Activated CD4-positive, alpha-beta T cell treated with anti-CD3 and anti-CD28 coated beads, Interleukin-2, amount 50 U/mL, for 24 hours (primary cell): ENCODE measurements around the gene NLRC5.
"Not testable (repeated sequence)": the region's sequence is repeated elsewhere in the genome, so short reads cannot be mapped to it uniquely, and the experiment has no call there.

ENCODE experiments used
- DNase-seq, 2 donors: peaks; one replicate each; pipeline ENCODE4 v3.0.0-alpha.2; 2020; ENCODE audit warnings: low read depth in 1 of 2, low spot score in 1 of 2

Gene NLRC5

GRCh38 chr16:57044931-57045693 is 55.8 kb downstream of the NLRC5 start:
- no peak for DNase-seq

GRCh38 chr16:57045694-57046381 is 56.5 kb downstream of the NLRC5 start:
- DNase-seq, result no peak

- DNase-seq, result no peak
These were observed 58.7 kb downstream of the NLRC5 start for GRCh38 chr16:57048095-57048494.

GRCh38 chr16:57049678-57050077 is 60.3 kb downstream of the NLRC5 start:
- no peak for DNase-seq

GRCh38 chr16:57051696-57052228 is 62.4 kb downstream of the NLRC5 start:
- DNase-seq, result no peak

GRCh38 chr16:57053206-57053605 is 63.8 kb downstream of the NLRC5 start:
- DNase-seq, result no peak

GRCh38 chr16:57054338-57054737 is 65.0 kb downstream of the NLRC5 start:
- no peak for DNase-seq

- DNase-seq, result no peak
These were observed 65.4 kb downstream of the NLRC5 start for GRCh38 chr16:57054771-57055170.

GRCh38 chr16:57055671-57056070 is 66.3 kb downstream of the NLRC5 start:
- no peak for DNase-seq

- DNase-seq, result no peak
These were observed 69.0 kb downstream of the NLRC5 start for GRCh38 chr16:57058291-57058861.

GRCh38 chr16:57060323-57061083 is 71.1 kb downstream of the NLRC5 start:
- no peak for DNase-seq

- DNase-seq, result no peak
These were observed 71.9 kb downstream of the NLRC5 start for GRCh38 chr16:57061084-57061905.

GRCh38 chr16:57062329-57062728 is 73.0 kb downstream of the NLRC5 start:
- DNase-seq, result no peak

- not testable (repeated sequence) for DNase-seq
These were observed 73.8 kb downstream of the NLRC5 start for GRCh38 chr16:57063189-57063588.

GRCh38 chr16:57064995-57065394 is 75.6 kb downstream of the NLRC5 start:
- DNase-seq, result no peak

GRCh38 chr16:57066625-57067024 is 77.3 kb downstream of the NLRC5 start:
- no peak for DNase-seq

GRCh38 chr16:57067347-57067746 is 78.0 kb downstream of the NLRC5 start:
- DNase-seq, result no peak

GRCh38 chr16:57069053-57069452 is 79.7 kb downstream of the NLRC5 start:
- DNase-seq, result no peak

- no peak for DNase-seq
These were observed 80.4 kb downstream of the NLRC5 start for GRCh38 chr16:57069635-57070370.

- DNase-seq, result no peak
These were observed 81.1 kb downstream of the NLRC5 start for GRCh38 chr16:57070424-57070823.
